GM21515 (cell line): ENCODE results near the gene SLC25A11.

Source experiments
- ATAC-seq: cut with Tn5 transposase; IDR thresholded peaks from one replicate; pipeline ENCODE4 v1.9.1; 2021; ENCODE audit not compliant: unreplicated experiment

Gene SLC25A11

GRCh38 chr17:4896332-4897197, 43.3 kb downstream of the SLC25A11 start:
- no peak for ATAC-seq

GRCh38 chr17:4895657-4896331, 44.1 kb downstream of the SLC25A11 start:
- no peak for ATAC-seq

- no peak for ATAC-seq
Observed at GRCh38 chr17:4895121-4895520, 44.7 kb downstream of the SLC25A11 start.

GRCh38 chr17:4893721-4894560, 45.9 kb downstream of the SLC25A11 start:
- ATAC-seq: no peak

DNA sequence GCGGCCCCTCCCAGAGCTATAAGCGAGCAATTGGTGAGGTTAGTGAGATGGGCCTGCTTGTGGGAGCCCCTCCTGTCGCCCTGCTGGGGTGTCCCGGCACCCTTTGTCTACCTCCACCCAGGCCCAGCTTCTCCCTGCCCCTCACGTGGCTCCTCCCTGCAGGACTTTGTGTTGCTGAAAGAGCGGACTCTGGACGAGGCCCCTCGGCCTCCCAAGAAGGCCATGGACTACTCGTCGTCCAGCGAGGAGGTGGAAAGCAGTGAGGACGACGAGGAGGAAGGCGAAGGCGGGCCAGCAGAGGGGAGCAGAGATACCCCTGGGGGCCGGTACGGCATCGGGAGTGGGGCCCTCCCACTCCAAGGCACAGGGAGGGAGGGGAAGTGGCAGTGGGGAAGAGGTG, 46.6 kb downstream of the SLC25A11 start:
- ATAC-seq: no peak

DNA sequence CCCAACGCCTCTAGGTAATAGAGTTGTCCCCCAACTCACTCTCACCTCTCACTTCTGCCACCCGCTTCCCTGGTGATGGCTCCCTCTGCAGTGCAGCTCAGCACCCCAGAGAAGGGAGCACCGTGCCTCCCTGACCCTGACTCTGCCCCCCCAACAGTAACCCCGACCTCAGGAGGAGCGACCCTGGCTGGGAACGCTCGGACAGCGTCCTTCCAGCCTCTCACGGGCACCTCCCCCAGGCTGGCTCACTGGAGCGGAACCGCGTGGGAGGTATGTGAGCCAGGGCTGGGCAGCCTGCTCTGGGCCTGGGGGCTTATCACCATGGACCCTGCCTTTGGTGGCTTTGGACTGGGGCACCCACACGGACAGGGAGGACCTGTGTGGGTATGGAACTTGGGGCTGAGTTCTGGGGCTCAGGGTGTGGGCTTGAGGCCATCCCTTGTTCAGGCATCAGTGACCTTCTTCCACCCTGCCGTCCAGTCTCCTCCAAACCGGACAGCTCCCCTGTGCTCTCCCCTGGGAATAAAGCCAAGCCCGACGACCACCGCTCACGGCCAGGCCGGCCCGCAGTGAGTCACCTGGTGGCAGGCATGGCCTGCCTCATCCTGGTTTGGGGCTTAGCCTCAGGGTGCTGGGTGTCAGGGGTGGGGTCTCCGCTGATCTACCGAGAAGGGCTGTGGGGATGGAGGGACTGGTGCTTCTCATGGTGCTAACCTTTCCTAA, 47.2 kb downstream of the SLC25A11 start:
- ATAC-seq: no peak

GRCh38 chr17:4891411-4892410, 48.1 kb downstream of the SLC25A11 start:
- ATAC-seq: no peak

- ATAC-seq: no peak
Observed at GRCh38 chr17:4887581-4887980, 52.3 kb downstream of the SLC25A11 start.
